Measurements from ENCODE around the gene KMT5B. TPM values are rescaled to one million over a fixed set of nuclear protein-coding genes. Genes with fewer than 3 reads are reported as not detected.

KMT5B gene
- total and polyA plus RNA-seq, 2 of the 13 experiments (the other 11 are each of a cell fraction or from before 2014, with no cell fraction given) = 17.6 to 23.7 TPM

- no peak for TF ChIP-seq GPN1 (CRISPR knock-in tag; IDR thresholded peaks at IDR 0.05; ENCODE audit: borderline replicate concordance)
- TF ChIP-seq, protein P1, sequence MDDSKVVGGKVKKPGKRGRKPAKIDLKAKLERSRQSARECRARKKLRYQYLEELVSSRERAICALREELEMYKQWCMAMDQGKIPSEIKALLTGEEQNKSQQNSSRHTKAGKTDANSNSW (CRISPR knock-in tag; IDR thresholded peaks at IDR 0.05; ENCODE audit: borderline replicate concordance) = no peak
- peak; percentile 61; the same call in 1 of the 2 replicates for TF ChIP-seq ZFP37 (CRISPR knock-in tag; IDR thresholded peaks at IDR 0.05; ENCODE audit: borderline replicate concordance)
- no peak for TF ChIP-seq ARNT (IDR thresholded peaks at IDR 0.05)
- TF ChIP-seq, protein P2, sequence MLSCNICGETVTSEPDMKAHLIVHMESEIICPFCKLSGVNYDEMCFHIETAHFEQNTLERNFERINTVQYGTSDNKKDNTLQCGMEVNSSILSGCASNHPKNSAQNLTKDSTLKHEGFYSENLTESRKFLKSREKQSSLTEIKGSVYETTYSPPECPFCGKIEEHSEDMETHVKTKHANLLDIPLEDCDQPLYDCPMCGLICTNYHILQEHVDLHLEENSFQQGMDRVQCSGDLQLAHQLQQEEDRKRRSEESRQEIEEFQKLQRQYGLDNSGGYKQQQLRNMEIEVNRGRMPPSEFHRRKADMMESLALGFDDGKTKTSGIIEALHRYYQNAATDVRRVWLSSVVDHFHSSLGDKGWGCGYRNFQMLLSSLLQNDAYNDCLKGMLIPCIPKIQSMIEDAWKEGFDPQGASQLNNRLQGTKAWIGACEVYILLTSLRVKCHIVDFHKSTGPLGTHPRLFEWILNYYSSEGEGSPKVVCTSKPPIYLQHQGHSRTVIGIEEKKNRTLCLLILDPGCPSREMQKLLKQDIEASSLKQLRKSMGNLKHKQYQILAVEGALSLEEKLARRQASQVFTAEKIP (CRISPR knock-in tag; IDR thresholded peaks at IDR 0.05; ENCODE audit: borderline replicate concordance) = no peak
- TF ChIP-seq ZNF414 (CRISPR knock-in tag; IDR thresholded peaks at IDR 0.05) = peak; percentile 92; the same call in 1 of the 2 replicates
- TF ChIP-seq, protein P3, sequence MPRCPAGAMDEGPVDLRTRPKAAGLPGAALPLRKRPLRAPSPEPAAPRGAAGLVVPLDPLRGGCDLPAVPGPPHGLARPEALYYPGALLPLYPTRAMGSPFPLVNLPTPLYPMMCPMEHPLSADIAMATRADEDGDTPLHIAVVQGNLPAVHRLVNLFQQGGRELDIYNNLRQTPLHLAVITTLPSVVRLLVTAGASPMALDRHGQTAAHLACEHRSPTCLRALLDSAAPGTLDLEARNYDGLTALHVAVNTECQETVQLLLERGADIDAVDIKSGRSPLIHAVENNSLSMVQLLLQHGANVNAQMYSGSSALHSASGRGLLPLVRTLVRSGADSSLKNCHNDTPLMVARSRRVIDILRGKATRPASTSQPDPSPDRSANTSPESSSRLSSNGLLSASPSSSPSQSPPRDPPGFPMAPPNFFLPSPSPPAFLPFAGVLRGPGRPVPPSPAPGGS (CRISPR knock-in tag; IDR thresholded peaks at IDR 0.05) = peak; percentile 95
- TF ChIP-seq ARID4A (CRISPR knock-in tag; IDR thresholded peaks at IDR 0.05; ENCODE audit: borderline replicate concordance) = peak; percentile 87
- TF ChIP-seq KLF12 (CRISPR knock-in tag; IDR thresholded peaks at IDR 0.05; ENCODE audit: borderline replicate concordance) = no peak
- TF ChIP-seq TARDBP (CRISPR knock-in tag; IDR thresholded peaks at IDR 0.05) = peak; percentile 94
- TF ChIP-seq REL (CRISPR knock-in tag; conservative IDR thresholded peaks at IDR 0.05) = no peak
- TF ChIP-seq ZNF17 (CRISPR knock-in tag; IDR thresholded peaks at IDR 0.05) = no peak
- peak; percentile 87 for TF ChIP-seq POGZ (CRISPR knock-in tag; IDR thresholded peaks at IDR 0.05)
- peak; percentile 95 for TF ChIP-seq ERF (CRISPR knock-in tag; IDR thresholded peaks at IDR 0.05)
- no peak for TF ChIP-seq ZNF530 (CRISPR knock-in tag; IDR thresholded peaks at IDR 0.05; ENCODE audit: low read depth)
- TF ChIP-seq ELK4 (CRISPR knock-in tag; IDR thresholded peaks at IDR 0.05; ENCODE audit: borderline replicate concordance) = no peak
- no peak for TF ChIP-seq SRSF4 (IDR thresholded peaks at IDR 0.05; ENCODE audit: low read depth, low read length, poor library complexity, severe bottlenecking)
These were observed 66.2 kb downstream of the KMT5B start (continued) for GRCh38 chr11:68146704-68147474.

Measured in HepG2 (cell line).